Gastrocnemius medialis (tissue), 4 donors: ENCODE data around the gene PALLD. TPM values are rescaled to one million over a fixed set of nuclear protein-coding genes. Genes with fewer than 3 reads are reported as not detected.
A peak's percentile ranks its signal among the peaks of the same experiment; 100 is the strongest.

Experiments
- ATAC-seq, 2 donors: fragments of 150-250 bp; one replicate each; pipeline ENCODE4 v1.9.1; 2016
- DNase-seq, 2 donors: peaks; one replicate each; pipeline ENCODE4 v3.0.0-alpha.2; 2019
- H3K27ac ChIP-seq, 4 donors: fragments of 200-600 bp; sonication (generic); 1 replicate in 1 of 4; 2 replicates in 3 of 4; pipeline ENCODE4 v1.5.1; 2016 to 2018; ENCODE audit warnings: mild to moderate bottlenecking in 2 of 4, moderate library complexity in 1 of 4
- H3K27me3 ChIP-seq, 3 donors: fragments of 200-600 bp; sonication (generic) in 2 of 3; 1 replicate in 1 of 3; 2 replicates in 2 of 3; pipeline versions ENCODE4 v1.5.1 to v1.6.0; 2016 to 2019; ENCODE audit warnings: mild to moderate bottlenecking in 1 of 3, moderate library complexity in 1 of 3
- H3K36me3 ChIP-seq, 2 donors: fragments of 200-600 bp; sonication (generic) in 1 of 2; one replicate each; pipeline ENCODE4 v1.5.1; 2017 to 2018
- H3K4me1 ChIP-seq, 2 donors: fragments of 200-600 bp; sonication (generic) in 1 of 2; one replicate each; pipeline ENCODE4 v1.5.1; 2016 to 2017; ENCODE audit warnings: mild to moderate bottlenecking in 2 of 2
- H3K4me3 ChIP-seq, 4 donors: fragments of 200-600 bp; sonication (generic) in 3 of 4; 1 replicate in 1 of 4; 2 replicates in 3 of 4; pipeline ENCODE4 v1.5.1; 2016 to 2019; ENCODE audit warnings: mild to moderate bottlenecking in 2 of 4
- H3K9me3 ChIP-seq, 3 donors: fragments of 200-600 bp; sonication (generic) in 2 of 3; 1 replicate in 1 of 3; 2 replicates in 2 of 3; pipeline ENCODE4 v1.5.1; 2016 to 2019
- CTCF ChIP-seq, 5 experiments: fragments of 450-650 bp in 3 of 5; fragments of 200-600 bp in 2 of 5; sonication (generic) in 2 of 5; IDR thresholded peaks in 4 of 5; conservative IDR thresholded peaks in 1 of 5; 1 replicate in 4 of 5; 2 replicates in 1 of 5; pipeline ENCODE4 v1.5.1; 2016 to 2019; ENCODE audit warnings: antibody characterized with exemption in 5 of 5, mild to moderate bottlenecking in 3 of 5, moderate library complexity in 3 of 5
- POLR2A ChIP-seq, 2 donors: fragments of 450-650 bp; IDR thresholded peaks; one replicate each; pipeline ENCODE4 v1.6.1; 2017; ENCODE audit warnings: antibody characterized with exemption in 2 of 2, mild to moderate bottlenecking in 2 of 2, moderate library complexity in 2 of 2
- in situ Hi-C, 4 donors: fragments of 200-750 bp; cut with MboI; loops; one replicate each; pipeline versions ENCODE4 v1.15.0 to v1.8.0; 2017; ENCODE audit warnings: low sequenced_read_pairs in 4 of 4
- intact Hi-C: fragments of 100-400 bp; cut with DNase I; formaldehyde crosslinking; loops from one replicate; pipeline ENCODE4 v1.15.1; 2023; ENCODE audit warnings: low total_unique reads
- total RNA-seq, 4 donors: library from RNA; depleted of rRNA; stranded (reverse); fragments of >200 nt; gene quantifications; one replicate each; pipeline versions ENCODE4 v1.1.0 to v1.2.3, GENCODE V29; 2016

The PALLD gene
- total RNA-seq, 4 donors from 2014 or later: 165 to 439 (median 319) TPM

- DNase-seq (no peak), ATAC-seq (no peak)
- in situ Hi-C loops: loop anchor here in 3 of 4 donors (10.0 to 25.0 kb wide), 3 partner anchors 122 to 780 kb away; partner anchors contain the start of gene CBR4 (in 1 of the 3)
Observed at GRCh38 chr4:168707205-168707604, 210.4 kb downstream of the PALLD start.

GRCh38 chr4:168708108-168708507 lies 211.3 kb downstream of the PALLD start:
- Histone ChIP-seq H3K9me3 (no peaks in the 10 kb centered on the region), H3K4me3 (no peak overlapping the region), H3K27ac (peak overlapping the region in 1 of 4 donors; percentile 14), H3K4me1 (peaks cover 24 to 26% of the 10 kb centered on the region in 2 donors), H3K27me3 (no peaks in the 10 kb centered on the region), H3K36me3 (no peaks in the 10 kb centered on the region)
- in situ Hi-C loops (loop anchor here in 3 of 4 donors (10.0 to 25.0 kb wide), 3 partner anchors 123 to 779 kb away; partner anchors contain the start of gene CBR4 (in 1 of the 3)), intact Hi-C loops (loop anchor here (5.0 kb wide), 1 partner anchor 76 kb away; no protein-coding TSS in a partner anchor)
- TF ChIP-seq CTCF (IDR thresholded peaks at IDR 0.05 in 4 of 5, conservative IDR thresholded peaks at IDR 0.05 in 1 of 5): no peak
- TF ChIP-seq POLR2A (IDR thresholded peaks at IDR 0.05): no peak
- no peak for DNase-seq
- no peak for ATAC-seq

More at GRCh38 chr4:168707205-168707604, 210.4 kb downstream of the PALLD start:
- Histone ChIP-seq H3K36me3 (no peaks in the 10 kb centered on the region), H3K27me3 (no peaks in the 10 kb centered on the region), H3K27ac (peak overlapping the region in 2 of 4 donors; percentile 5 to 36), H3K9me3 (no peaks in the 10 kb centered on the region), H3K4me1 (peaks cover 24% of the 10 kb centered on the region in 2 donors), H3K4me3 (no peak overlapping the region)
- no peak for TF ChIP-seq POLR2A (IDR thresholded peaks at IDR 0.05)
- no peak for TF ChIP-seq CTCF (IDR thresholded peaks at IDR 0.05 in 4 of 5, conservative IDR thresholded peaks at IDR 0.05 in 1 of 5)
- intact Hi-C loops: loop anchor here (5.0 kb wide), 1 partner anchor 75 kb away; no protein-coding TSS in a partner anchor

DNA sequence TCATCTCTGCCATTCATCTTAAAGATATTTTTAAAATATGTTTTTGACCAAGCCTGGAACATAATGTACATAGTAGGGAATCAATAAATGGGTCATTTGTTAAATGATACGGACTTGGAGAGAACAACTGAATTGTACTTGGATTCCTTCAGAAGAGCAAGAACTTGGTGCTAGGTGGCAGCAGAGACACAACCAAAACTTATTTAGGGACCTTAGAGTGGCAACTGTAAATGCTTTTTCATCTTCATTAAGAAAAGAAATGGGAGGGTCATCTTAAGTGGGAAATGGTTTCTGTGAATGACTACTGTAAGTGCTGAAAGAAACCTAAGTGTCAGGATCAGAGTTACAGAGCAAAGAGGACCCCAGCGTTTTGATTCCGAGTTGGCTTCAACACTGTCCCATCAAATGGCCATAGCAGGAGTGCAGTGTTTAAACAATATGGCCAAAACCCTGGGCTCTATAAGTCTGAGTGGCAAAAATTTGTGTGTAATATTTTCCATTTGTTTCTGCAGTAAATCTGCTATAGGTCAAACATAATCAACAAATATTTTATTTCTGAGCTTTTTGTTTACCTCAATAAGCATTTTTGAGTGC lies 213.6 kb downstream of the PALLD start:
- intact Hi-C loops (loop anchor here (1.0 to 10.0 kb wide), 4 partner anchors 122 to 774 kb away; no protein-coding TSS in a partner anchor), in situ Hi-C loops (loop anchor here (5.0 to 25.0 kb wide), 5 partner anchors 124 to 777 kb away; partner anchors contain the start of gene CBR4 (in 1 of the 4))
- peak; percentile 17 to 43 for DNase-seq
- Histone ChIP-seq H3K27me3 (no peaks in the 10 kb centered on the region), H3K36me3 (no peaks in the 10 kb centered on the region), H3K4me3 (no peak overlapping the region), H3K4me1 (peaks cover 24 to 26% of the 10 kb centered on the region in 2 donors), H3K9me3 (no peaks in the 10 kb centered on the region), H3K27ac (peak overlapping the region; percentile 29 to 72 (median 58))
- ATAC-seq: peak; percentile 66 to 74
- peak; percentile 48 to 75 (median 66) for TF ChIP-seq CTCF (IDR thresholded peaks at IDR 0.05 in 4 of 5, conservative IDR thresholded peaks at IDR 0.05 in 1 of 5)
- TF ChIP-seq POLR2A (IDR thresholded peaks at IDR 0.05): no peak

GRCh38 chr4:168711197-168712140 lies 214.6 kb downstream of the PALLD start:
- Histone ChIP-seq H3K4me1 (peaks cover 29 to 30% of the 10 kb centered on the region in 2 donors), H3K36me3 (no peaks in the 10 kb centered on the region), H3K27me3 (no peaks in the 10 kb centered on the region), H3K4me3 (no peak overlapping the region), H3K9me3 (no peaks in the 10 kb centered on the region), H3K27ac (peak overlapping the region; percentile 47 to 75 (median 70))
- in situ Hi-C loops: loop anchor here (5.0 to 25.0 kb wide), 5 partner anchors 123 to 776 kb away; partner anchors contain the start of gene CBR4 (in 1 of the 4)
- TF ChIP-seq POLR2A (IDR thresholded peaks at IDR 0.05): no peak
- no peak for TF ChIP-seq CTCF (IDR thresholded peaks at IDR 0.05 in 4 of 5, conservative IDR thresholded peaks at IDR 0.05 in 1 of 5)
- ATAC-seq: peak; percentile 45 to 53
- peak in 1 of 2 donors; percentile 38 for DNase-seq
- intact Hi-C loops: loop anchor here (5.0 to 10.0 kb wide), 3 partner anchors 121 to 773 kb away; no protein-coding TSS in a partner anchor
